Neural progenitor cell (in vitro differentiated cells): Measurements from ENCODE around the gene CD33. TPM values are rescaled to one million over a fixed set of nuclear protein-coding genes. Genes with fewer than 3 reads are reported as not detected.
"Not testable (repeated sequence)": the region's sequence is repeated elsewhere in the genome, so short reads cannot be mapped to it uniquely, and the experiment has no call there.

Experiments used
- DNase-seq: peaks from one replicate; pipeline ENCODE4 v3.0.0-alpha.2; 2016; ENCODE audit warnings: low spot score
- H2AFZ ChIP-seq: fragments of 200-600 bp; sonication (generic); replicated peaks from 2 replicates; pipeline ENCODE4 v1.6.1; 2016; ENCODE audit warnings: antibody characterized with exemption
- H3F3A ChIP-seq: fragments of 200-600 bp; sonication (generic); 2 replicates; pipeline ENCODE4 v1.6.1; 2016; ENCODE audit warnings: antibody characterized with exemption, low read depth
- H3K27ac ChIP-seq: fragments of 200-600 bp; sonication (generic); 2 replicates; pipeline ENCODE4 v1.5.1; 2016; ENCODE audit warnings: mild to moderate bottlenecking
- H3K27me3 ChIP-seq: fragments of 200-600 bp; sonication (generic); 2 replicates; pipeline ENCODE4 v1.6.1; 2016; ENCODE audit warnings: mild to moderate bottlenecking, moderate library complexity
- H3K36me3 ChIP-seq: fragments of 200-600 bp; sonication (generic); 2 replicates; pipeline ENCODE4 v1.5.1; 2016
- H3K4me1 ChIP-seq: fragments of 200-600 bp; sonication (generic); 2 replicates; pipeline ENCODE4 v1.6.1; 2016; ENCODE audit warnings: mixed run types
- H3K4me2 ChIP-seq: fragments of 200-600 bp; sonication (generic); 2 replicates; pipeline ENCODE4 v1.6.1; 2016
- H3K4me3 ChIP-seq: fragments of 200-600 bp; sonication (generic); 2 replicates; pipeline ENCODE4 v1.5.1; 2016
- H3K79me2 ChIP-seq: fragments of 200-600 bp; sonication (generic); 2 replicates; pipeline ENCODE4 v1.6.1; 2016; ENCODE audit warnings: low read depth
- H3K9ac ChIP-seq: fragments of 200-600 bp; sonication (generic); 2 replicates; pipeline ENCODE4 v1.6.1; 2016
- H3K9me3 ChIP-seq: fragments of 200-600 bp; sonication (generic); 2 replicates; pipeline ENCODE4 v1.5.1; 2016; ENCODE audit warnings: low read depth
- H4K20me1 ChIP-seq: fragments of 200-600 bp; sonication (generic); 2 replicates; pipeline ENCODE4 v1.6.1; 2016; ENCODE audit warnings: low read depth
- H3K27ac Mint-ChIP-seq: 3 replicates; pipeline ENCODE4 v1.8.0; 2021; ENCODE audit warnings: mixed read lengths
- H3K27me3 Mint-ChIP-seq: 2 replicates; pipeline ENCODE4 v1.8.0; 2022; ENCODE audit warnings: low read depth, mild to moderate bottlenecking, inconsistent platforms, moderate library complexity, mixed read lengths; ENCODE audit not compliant: insufficient read depth
- H3K36me3 Mint-ChIP-seq: 3 replicates; pipeline ENCODE4 v1.8.0; 2021; ENCODE audit warnings: mixed read lengths
- H3K4me1 Mint-ChIP-seq: 3 replicates; pipeline ENCODE4 v1.8.0; 2021; ENCODE audit warnings: mixed read lengths
- H3K4me3 Mint-ChIP-seq: 3 replicates; pipeline ENCODE4 v1.8.0; 2021; ENCODE audit warnings: mild to moderate bottlenecking, moderate library complexity, mixed read lengths
- H3K9me3 Mint-ChIP-seq: 3 replicates; pipeline ENCODE4 v1.8.0; 2020; ENCODE audit warnings: mixed read lengths
- EZH2 ChIP-seq: fragments of 200-600 bp; sonication (generic); IDR thresholded peaks from 2 replicates; pipeline ENCODE4 v1.6.1; 2017; ENCODE audit warnings: antibody characterized with exemption, mild to moderate bottlenecking, moderate library complexity
- EZH2phosphoT487 ChIP-seq: fragments of 200-600 bp; sonication (generic); IDR thresholded peaks from 2 replicates; pipeline ENCODE4 v1.6.1; 2017; ENCODE audit warnings: antibody characterized with exemption
- total RNA-seq: library from RNA; depleted of rRNA; stranded (reverse); fragments of >200 nt; gene quantifications from 2 replicates; pipeline ENCODE4 v1.2.3, GENCODE V29; 2015; ENCODE audit warnings: low replicate concordance
- TF ChIP-seq, protein P1 (sequence below): fragments of 200-600 bp; sonication (generic); IDR thresholded peaks from 2 replicates; pipeline ENCODE4 v1.5.1; 2017; ENCODE audit warnings: antibody characterized with exemption, mild to moderate bottlenecking

CD33 gene
- total RNA-seq, 1 donor from 2014 or later = not detected

DNA sequence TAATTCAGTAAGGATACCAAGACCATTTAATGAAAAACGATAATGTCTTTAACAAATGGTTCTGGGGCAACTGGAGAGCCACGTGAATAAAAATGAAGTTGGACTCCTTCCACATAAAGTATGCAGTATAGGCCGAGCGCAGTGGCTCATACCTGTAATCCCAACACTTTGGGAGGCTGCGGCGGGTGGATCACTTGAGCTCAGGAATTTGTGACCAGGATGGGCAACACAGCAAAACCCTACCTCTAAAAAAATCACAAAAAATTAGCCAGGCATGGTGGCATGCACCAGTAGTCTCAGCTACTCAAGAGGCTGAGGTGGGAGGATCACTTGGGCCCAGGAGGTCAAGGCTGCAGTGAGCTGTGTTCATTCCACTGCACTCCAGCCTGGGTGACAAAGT lies 20.6 kb upstream of the CD33 start:
- Mint-ChIP-seq H3K4me3 (no peak overlapping the region), H3K9me3 (no peaks in the 10 kb centered on the region), H3K27ac (no peak overlapping the region), H3K36me3 (no peaks in the 10 kb centered on the region), H3K27me3 (peaks cover 9% of the 10 kb centered on the region), H3K4me1 (no peaks in the 10 kb centered on the region)
- Histone ChIP-seq H3K27ac (no peak overlapping the region), H4K20me1 (no peaks in the 10 kb centered on the region), H3K27me3 (no peaks in the 10 kb centered on the region), H3K4me1 (no peaks in the 10 kb centered on the region), H3K4me3 (no peak overlapping the region), H3K79me2 (no peaks in the 10 kb centered on the region), H3K9ac (no peak overlapping the region), H3K4me2 (no peak overlapping the region), H3K36me3 (no peaks in the 10 kb centered on the region), H3K9me3 (no peaks in the 10 kb centered on the region), H2AFZ (no peak overlapping the region), H3F3A (no peaks in the 10 kb centered on the region)
- TF ChIP-seq, protein P1, sequence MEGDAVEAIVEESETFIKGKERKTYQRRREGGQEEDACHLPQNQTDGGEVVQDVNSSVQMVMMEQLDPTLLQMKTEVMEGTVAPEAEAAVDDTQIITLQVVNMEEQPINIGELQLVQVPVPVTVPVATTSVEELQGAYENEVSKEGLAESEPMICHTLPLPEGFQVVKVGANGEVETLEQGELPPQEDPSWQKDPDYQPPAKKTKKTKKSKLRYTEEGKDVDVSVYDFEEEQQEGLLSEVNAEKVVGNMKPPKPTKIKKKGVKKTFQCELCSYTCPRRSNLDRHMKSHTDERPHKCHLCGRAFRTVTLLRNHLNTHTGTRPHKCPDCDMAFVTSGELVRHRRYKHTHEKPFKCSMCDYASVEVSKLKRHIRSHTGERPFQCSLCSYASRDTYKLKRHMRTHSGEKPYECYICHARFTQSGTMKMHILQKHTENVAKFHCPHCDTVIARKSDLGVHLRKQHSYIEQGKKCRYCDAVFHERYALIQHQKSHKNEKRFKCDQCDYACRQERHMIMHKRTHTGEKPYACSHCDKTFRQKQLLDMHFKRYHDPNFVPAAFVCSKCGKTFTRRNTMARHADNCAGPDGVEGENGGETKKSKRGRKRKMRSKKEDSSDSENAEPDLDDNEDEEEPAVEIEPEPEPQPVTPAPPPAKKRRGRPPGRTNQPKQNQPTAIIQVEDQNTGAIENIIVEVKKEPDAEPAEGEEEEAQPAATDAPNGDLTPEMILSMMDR = no peak
- no peak for TF ChIP-seq EZH2
- TF ChIP-seq EZH2phosphoT487 = no peak
- no peak for DNase-seq

DNA sequence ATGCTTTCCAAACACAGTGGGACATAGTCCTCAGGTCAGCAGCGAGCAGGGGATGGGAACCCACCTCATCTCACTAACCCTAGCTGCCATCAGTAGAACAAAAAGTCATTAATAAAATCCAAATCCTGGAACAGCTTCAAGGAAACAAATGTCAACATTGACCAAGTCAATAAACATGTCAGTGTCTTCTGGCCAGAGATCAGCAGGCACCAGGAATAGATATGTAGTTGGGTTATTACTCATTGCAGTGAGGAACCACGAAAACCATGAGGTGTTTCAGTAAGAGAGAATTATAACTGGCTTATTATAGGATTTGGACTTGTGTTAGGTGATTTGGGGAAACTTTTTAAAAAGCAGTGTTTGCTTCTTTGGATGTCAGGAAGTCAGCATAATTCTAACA lies 17.1 kb upstream of the CD33 start:
- no peak overlapping the region for H3K27ac Mint-ChIP-seq
- Histone ChIP-seq H3K4me1 (no peaks in the 10 kb centered on the region), H3K4me2 (no peak overlapping the region), H3K9me3 (no peaks in the 10 kb centered on the region), H3K9ac (no peak overlapping the region), H3K27ac (no peak overlapping the region), H3K4me3 (no peak overlapping the region), H3F3A (no peaks in the 10 kb centered on the region), H4K20me1 (no peaks in the 10 kb centered on the region), H3K27me3 (no peaks in the 10 kb centered on the region), H3K36me3 (no peaks in the 10 kb centered on the region), H3K79me2 (no peaks in the 10 kb centered on the region), H2AFZ (no peak overlapping the region)
- H3K4me3 Mint-ChIP-seq = no peak overlapping the region
- no peaks in the 10 kb centered on the region for H3K36me3 Mint-ChIP-seq
- no peaks in the 10 kb centered on the region for H3K9me3 Mint-ChIP-seq
- peaks cover 3% of the 10 kb centered on the region for H3K27me3 Mint-ChIP-seq
- DNase-seq = no peak
- H3K4me1 Mint-ChIP-seq = no peaks in the 10 kb centered on the region
- no peak for TF ChIP-seq EZH2phosphoT487
- TF ChIP-seq EZH2 = no peak
- TF ChIP-seq, protein P1 = no peak

DNA sequence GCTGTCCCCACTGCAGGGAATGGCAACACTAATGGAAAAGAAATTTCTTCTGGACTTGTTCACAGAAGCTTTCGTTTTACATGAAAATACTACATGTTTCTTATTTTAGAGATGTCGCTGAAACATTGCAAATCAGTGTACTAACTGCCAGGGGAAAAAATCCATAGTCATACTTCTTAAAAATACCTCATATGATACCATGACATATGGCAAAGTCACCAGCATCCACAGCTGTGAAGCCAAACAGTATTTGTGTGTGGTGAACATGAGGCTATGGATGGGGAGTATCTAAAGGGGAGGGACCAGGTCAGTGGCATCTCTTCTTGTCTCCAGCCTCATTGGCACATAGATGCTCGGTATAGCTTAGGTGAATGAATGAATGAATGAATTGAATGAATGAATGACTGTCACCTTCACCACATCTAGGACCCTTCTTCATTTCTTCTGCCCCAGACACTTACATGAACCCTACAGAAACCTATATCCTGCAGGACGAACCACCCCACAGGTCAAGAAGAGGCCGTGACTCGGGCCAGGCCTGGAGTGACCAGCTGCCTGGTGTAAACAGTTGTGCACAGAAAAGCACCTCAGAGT lies 14.6 kb upstream of the CD33 start:
- no peaks in the 10 kb centered on the region for H3K36me3 Mint-ChIP-seq
- Histone ChIP-seq H3K9me3 (peaks cover 3% of the 10 kb centered on the region), H3K27me3 (no peaks in the 10 kb centered on the region), H4K20me1 (no peaks in the 10 kb centered on the region), H3K27ac (no peak overlapping the region), H3K4me1 (no peaks in the 10 kb centered on the region), H2AFZ (no peak overlapping the region), H3K36me3 (no peaks in the 10 kb centered on the region), H3K79me2 (no peaks in the 10 kb centered on the region), H3F3A (no peaks in the 10 kb centered on the region), H3K4me2 (no peak overlapping the region), H3K9ac (no peak overlapping the region), H3K4me3 (no peak overlapping the region)
- no peak overlapping the region for H3K27ac Mint-ChIP-seq
- peaks cover 5% of the 10 kb centered on the region for H3K9me3 Mint-ChIP-seq
- TF ChIP-seq, protein P1 = no peak
- no peak for TF ChIP-seq EZH2phosphoT487
- no peak for TF ChIP-seq EZH2
- no peak for DNase-seq
- H3K4me1 Mint-ChIP-seq = no peaks in the 10 kb centered on the region
- H3K27me3 Mint-ChIP-seq = peaks cover 3% of the 10 kb centered on the region
- H3K4me3 Mint-ChIP-seq = no peak overlapping the region

DNA sequence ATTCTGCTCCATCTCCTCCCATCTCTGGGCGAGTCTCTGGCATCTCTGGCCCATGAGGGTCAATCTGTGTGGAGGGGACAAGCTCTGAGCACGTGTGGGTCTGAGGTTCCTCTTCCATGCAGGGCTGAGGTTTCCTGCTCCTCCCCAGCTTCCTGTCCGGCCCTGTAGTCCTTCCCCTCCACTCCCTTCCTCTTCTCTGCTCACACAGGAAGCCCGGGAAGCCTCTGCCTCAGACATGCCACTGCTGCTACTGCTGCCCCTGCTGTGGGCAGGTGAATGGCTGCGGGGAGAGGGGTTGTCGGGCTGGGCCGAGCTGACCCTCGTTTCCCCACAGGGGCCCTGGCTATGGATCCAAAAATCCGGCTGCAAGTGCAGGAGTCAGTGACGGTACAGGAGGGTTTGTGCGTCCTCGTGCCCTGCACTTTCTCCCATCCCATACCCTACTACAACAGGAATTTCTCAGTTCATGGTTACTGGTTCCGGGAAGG lies 14.0 kb upstream of the CD33 start:
- not testable (repeated sequence) for H3K4me1 Mint-ChIP-seq, H3K4me3 Mint-ChIP-seq, H3K9me3 ChIP-seq, H2AFZ ChIP-seq, H3K27ac Mint-ChIP-seq, H4K20me1 ChIP-seq, H3K36me3 Mint-ChIP-seq, H3K4me1 ChIP-seq, H3K79me2 ChIP-seq, H3K27me3 Mint-ChIP-seq, H3K4me2 ChIP-seq, H3K4me3 ChIP-seq, H3K27me3 ChIP-seq, H3K9ac ChIP-seq, DNase-seq, H3K36me3 ChIP-seq, H3K27ac ChIP-seq, H3F3A ChIP-seq
- peaks cover 12% of the 10 kb centered on the region for H3K9me3 Mint-ChIP-seq
